Measurements from ENCODE around the gene CMTM4.

The CMTM4 gene

DNA sequence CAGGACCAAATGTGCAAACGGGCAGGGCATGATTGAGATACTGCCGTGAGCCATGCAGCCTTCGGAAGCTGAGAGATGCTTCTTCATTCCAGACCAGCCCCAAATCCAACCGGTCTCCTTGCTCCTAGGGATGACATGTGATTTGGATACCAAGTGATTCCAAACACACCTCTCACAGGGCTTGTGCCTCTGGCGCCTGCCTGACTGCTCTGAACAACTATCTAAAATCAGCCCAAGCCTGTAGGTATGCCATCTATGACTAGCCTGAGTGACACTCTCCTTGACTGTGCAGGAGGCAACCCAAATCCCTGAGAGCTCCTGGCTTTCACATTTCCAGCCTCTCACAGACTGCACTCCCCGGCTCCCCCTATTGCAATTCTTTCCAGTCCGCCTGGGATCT, 34.6 kb upstream of the CMTM4 start:
- H3K9me3 ChIP-seq (ENCODE audit: low read depth, low read length): no peaks in the 10 kb centered on the region
- TF ChIP-seq POLR2AphosphoS5 (IDR thresholded peaks at IDR 0.05; ENCODE audit: borderline replicate concordance, low read depth, low read length) (no peak), EZH2 (IDR thresholded peaks at IDR 0.05) (no peak), FOXP2 (optimal IDR thresholded peaks at IDR 0.05; ENCODE audit: control extremely low read depth, extremely low read length, insufficient read depth) (no peak)
- no peak overlapping the region for H3K27ac ChIP-seq
- H3K36me3 ChIP-seq (ENCODE audit: insufficient read depth, low read length): peaks cover 45% of the 10 kb centered on the region
- H3K4me3 ChIP-seq: no peak overlapping the region
- no peak overlapping the region for H3K9ac ChIP-seq (ENCODE audit: insufficient read length)
- no peak for DNase-seq (ENCODE audit: low read depth, low spot score)

DNA sequence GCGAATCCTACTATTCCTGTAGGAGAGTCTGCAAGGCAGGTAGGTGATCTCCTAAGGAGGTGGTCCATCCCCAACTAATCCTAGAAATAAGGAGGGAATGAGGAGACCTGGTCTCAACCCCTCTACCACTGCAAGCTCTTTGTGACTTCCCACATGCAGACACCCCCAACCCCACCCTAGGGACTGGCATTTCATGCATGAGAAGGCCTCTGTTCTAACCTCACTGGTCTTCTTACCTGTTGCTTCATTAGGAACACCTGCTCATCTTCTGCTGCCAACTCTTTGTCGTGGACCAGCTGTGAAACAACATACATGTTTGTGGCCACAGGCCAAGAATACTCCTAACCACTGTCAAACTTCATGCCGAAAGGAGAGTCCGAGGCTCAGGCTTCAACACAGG, 32.3 kb upstream of the CMTM4 start:
- H3K9ac ChIP-seq (ENCODE audit: insufficient read length): no peak overlapping the region
- H3K4me3 ChIP-seq: no peak overlapping the region
- TF ChIP-seq EZH2 (IDR thresholded peaks at IDR 0.05) (no peak), FOXP2 (optimal IDR thresholded peaks at IDR 0.05; ENCODE audit: control extremely low read depth, extremely low read length, insufficient read depth) (no peak), POLR2AphosphoS5 (IDR thresholded peaks at IDR 0.05; ENCODE audit: borderline replicate concordance, low read depth, low read length) (no peak)
- no peak for DNase-seq (ENCODE audit: low read depth, low spot score)
- peaks cover 46% of the 10 kb centered on the region for H3K36me3 ChIP-seq (ENCODE audit: insufficient read depth, low read length)
- H3K27ac ChIP-seq: no peak overlapping the region
- H3K9me3 ChIP-seq (ENCODE audit: low read depth, low read length): no peaks in the 10 kb centered on the region

DNA sequence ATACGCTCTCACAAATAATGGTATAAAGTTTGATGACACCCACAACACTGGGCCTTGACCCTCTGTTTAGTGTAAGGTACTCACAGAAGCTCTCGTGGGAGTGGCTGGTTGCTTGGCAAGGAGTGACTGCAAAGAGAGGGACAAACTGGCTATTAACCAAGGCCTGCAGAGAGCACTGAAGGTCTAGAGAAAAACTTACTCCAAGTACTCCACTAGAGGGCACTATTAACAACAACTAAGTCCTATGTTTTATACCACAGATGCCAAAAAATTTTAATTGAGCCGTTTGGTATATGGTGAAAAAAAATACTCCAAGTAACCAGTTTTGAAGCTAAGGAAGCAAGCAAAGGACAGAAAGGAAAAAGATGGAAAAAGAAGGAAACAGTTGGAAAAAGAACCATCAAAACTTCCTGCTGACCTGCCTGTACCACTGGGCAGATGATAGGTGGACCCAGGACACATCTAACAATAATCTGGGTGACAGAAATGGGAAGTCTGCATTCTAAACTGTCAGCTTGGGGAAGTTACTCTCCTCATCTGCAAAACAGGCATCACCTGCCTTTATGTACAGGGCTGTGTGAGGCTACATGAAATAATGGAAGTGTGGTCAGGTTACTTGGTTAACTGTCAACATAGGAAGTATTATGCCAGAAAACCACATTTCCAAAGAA, 31.7 kb upstream of the CMTM4 start:
- no peak for DNase-seq (ENCODE audit: low read depth, low spot score)
- H3K36me3 ChIP-seq (ENCODE audit: insufficient read depth, low read length): peaks cover 49% of the 10 kb centered on the region
- no peak overlapping the region for H3K27ac ChIP-seq

DNA sequence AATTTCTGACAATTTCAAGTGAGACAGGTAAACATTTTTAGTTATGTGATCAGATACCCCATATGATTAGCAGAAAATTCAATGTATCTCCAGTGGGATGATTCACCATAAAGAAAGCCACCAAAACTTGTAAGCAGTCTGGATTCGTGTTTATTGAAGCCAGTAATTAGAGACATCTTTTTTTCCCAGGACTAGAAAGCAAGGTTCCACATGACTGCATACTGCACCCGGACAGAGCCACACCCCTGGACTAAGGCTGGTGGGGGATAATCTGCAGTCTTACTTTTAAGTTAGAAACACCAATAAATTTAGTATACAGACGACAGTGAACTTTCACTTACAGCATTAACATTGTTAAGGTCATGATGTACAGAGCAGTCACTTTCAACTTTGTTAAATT, 24.2 kb upstream of the CMTM4 start:
- Histone ChIP-seq H3K9ac (ENCODE audit: insufficient read length) (no peak overlapping the region), H3K36me3 (ENCODE audit: insufficient read depth, low read length) (peaks cover 20% of the 10 kb centered on the region), H3K9me3 (ENCODE audit: low read depth, low read length) (no peaks in the 10 kb centered on the region), H3K4me3 (no peak overlapping the region), H3K27ac (no peak overlapping the region)
- TF ChIP-seq POLR2AphosphoS5 (IDR thresholded peaks at IDR 0.05; ENCODE audit: borderline replicate concordance, low read depth, low read length) (no peak), FOXP2 (optimal IDR thresholded peaks at IDR 0.05; ENCODE audit: control extremely low read depth, extremely low read length, insufficient read depth) (no peak), EZH2 (IDR thresholded peaks at IDR 0.05) (no peak)
- no peak for DNase-seq (ENCODE audit: low read depth, low spot score)

More for the DNA sequence above, 31.7 kb upstream of the CMTM4 start:
- Histone ChIP-seq H3K4me3 (no peak overlapping the region), H3K9ac (ENCODE audit: insufficient read length) (no peak overlapping the region), H3K9me3 (ENCODE audit: low read depth, low read length) (no peaks in the 10 kb centered on the region)
- TF ChIP-seq EZH2 (IDR thresholded peaks at IDR 0.05) (no peak), POLR2AphosphoS5 (IDR thresholded peaks at IDR 0.05; ENCODE audit: borderline replicate concordance, low read depth, low read length) (no peak), FOXP2 (optimal IDR thresholded peaks at IDR 0.05; ENCODE audit: control extremely low read depth, extremely low read length, insufficient read depth) (no peak)

DNA sequence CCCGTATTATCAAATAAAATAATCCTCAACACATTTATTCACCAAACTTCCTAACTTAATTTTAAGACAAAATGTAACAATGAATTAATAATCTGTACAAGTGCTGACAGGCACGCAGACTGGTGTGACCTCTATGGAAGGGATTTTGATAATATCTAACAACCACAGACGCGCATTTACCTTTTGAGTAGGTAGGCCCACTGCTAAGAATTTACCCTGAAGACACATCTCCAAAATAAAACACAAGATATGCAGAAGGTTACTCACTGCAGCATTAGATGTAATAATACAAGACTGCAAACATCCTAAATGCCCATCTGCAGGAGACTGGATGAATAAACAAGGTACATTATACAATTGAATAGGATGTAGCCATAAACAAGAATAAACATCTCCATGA, 22.7 kb upstream of the CMTM4 start:
- H3K36me3 ChIP-seq (ENCODE audit: insufficient read depth, low read length): peaks cover 13% of the 10 kb centered on the region; the same call in 1 of the 2 replicates
- TF ChIP-seq EZH2 (IDR thresholded peaks at IDR 0.05) (no peak), POLR2AphosphoS5 (IDR thresholded peaks at IDR 0.05; ENCODE audit: borderline replicate concordance, low read depth, low read length) (no peak), FOXP2 (optimal IDR thresholded peaks at IDR 0.05; ENCODE audit: control extremely low read depth, extremely low read length, insufficient read depth) (no peak)

DNA sequence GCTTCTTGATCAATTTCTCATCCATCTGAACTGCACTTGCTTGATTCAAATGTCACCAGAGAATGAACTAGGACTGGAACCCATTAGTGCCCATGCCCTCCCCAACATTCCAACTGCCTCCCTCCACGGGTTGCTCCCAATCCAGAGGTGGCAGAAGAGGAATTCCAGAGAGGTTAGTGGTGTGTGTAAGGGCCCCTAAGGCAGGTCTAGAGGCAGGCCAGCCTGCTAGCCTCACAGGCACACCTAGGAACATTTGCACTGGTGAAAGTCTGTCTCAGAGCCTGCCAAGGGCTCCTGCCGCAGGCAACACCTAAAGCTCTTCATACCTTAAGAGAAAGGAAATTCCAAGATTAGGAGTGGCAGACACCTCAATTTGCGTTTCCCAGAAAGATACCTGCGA, 21.2 kb upstream of the CMTM4 start:
- H3K36me3 ChIP-seq (ENCODE audit: insufficient read depth, low read length): no peaks in the 10 kb centered on the region
- H3K9me3 ChIP-seq (ENCODE audit: low read depth, low read length): no peaks in the 10 kb centered on the region
- no peak overlapping the region for H3K4me3 ChIP-seq
- DNase-seq (ENCODE audit: low read depth, low spot score): no peak
- H3K9ac ChIP-seq (ENCODE audit: insufficient read length): no peak overlapping the region
- TF ChIP-seq FOXP2 (optimal IDR thresholded peaks at IDR 0.05; ENCODE audit: control extremely low read depth, extremely low read length, insufficient read depth): no peak
- no peak for TF ChIP-seq POLR2AphosphoS5 (IDR thresholded peaks at IDR 0.05; ENCODE audit: borderline replicate concordance, low read depth, low read length)
- TF ChIP-seq EZH2 (IDR thresholded peaks at IDR 0.05): no peak
- no peak overlapping the region for H3K27ac ChIP-seq

More for the DNA sequence above, 22.7 kb upstream of the CMTM4 start:
- Histone ChIP-seq H3K27ac (no peak overlapping the region), H3K4me3 (no peak overlapping the region), H3K9ac (ENCODE audit: insufficient read length) (no peak overlapping the region), H3K9me3 (ENCODE audit: low read depth, low read length) (no peaks in the 10 kb centered on the region)
- no peak for DNase-seq (ENCODE audit: low read depth, low spot score)

DNA sequence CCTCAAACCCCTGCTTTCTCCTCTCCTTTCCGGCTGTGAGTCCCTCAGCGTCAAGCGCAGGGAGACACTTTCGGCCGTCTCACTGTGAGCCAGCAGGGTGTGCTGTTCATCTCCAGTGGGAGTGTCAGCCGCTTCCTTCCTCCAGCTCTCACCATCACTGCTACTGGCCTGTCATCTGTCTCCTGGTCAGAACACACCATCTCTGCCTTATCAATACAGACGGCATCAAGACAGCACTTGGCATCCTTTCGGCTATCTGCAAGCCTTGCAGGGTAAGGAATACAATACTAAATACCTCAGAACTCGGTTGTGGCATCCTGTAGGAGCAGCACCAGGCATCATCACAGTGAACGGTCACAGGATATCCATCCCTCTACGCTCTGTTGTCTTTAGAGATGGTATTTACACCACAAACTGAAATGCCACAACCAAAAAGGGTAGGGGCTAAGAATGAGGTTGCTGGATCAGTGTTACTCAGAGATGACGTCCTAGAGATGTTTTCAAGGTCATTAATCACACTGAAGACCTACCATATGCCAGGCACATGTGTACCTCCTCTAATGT, 20.7 kb upstream of the CMTM4 start:
- no peaks in the 10 kb centered on the region for H3K9me3 ChIP-seq (ENCODE audit: low read depth, low read length)
- no peak for DNase-seq (ENCODE audit: low read depth, low spot score)
- TF ChIP-seq POLR2AphosphoS5 (IDR thresholded peaks at IDR 0.05; ENCODE audit: borderline replicate concordance, low read depth, low read length): no peak
- TF ChIP-seq FOXP2 (optimal IDR thresholded peaks at IDR 0.05; ENCODE audit: control extremely low read depth, extremely low read length, insufficient read depth): no peak

DNA sequence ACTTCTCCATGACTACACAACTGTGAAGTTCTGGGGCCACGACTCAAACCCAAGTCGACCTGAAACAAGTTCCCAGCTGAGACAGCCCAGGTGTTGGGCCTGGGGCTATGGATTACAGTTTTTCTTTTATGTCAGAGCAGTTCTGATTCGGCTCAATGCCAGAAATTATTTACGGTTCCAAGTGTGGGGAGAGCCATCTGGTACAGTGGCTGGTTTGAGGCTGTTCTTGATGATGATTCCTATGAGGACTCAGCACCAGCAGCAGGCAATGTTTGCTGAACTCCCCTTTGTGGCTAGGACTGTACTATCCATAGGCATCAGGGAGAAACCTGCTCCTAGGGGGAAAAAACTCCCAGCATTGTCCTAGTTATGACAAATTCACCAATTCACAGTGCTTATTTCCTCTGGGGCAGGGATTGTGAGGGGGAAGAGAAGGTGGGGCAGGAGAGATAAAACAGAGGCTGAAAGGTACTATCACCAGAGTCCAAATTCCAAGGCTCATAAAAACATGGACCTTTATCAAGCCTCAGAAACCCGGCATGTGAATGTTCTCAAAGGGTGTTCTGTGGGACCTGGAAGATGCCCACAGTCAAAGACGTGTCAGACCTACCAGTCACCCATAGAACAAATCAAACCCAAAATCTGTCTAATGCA, 18.2 kb upstream of the CMTM4 start:
- Histone ChIP-seq H3K4me3 (no peak overlapping the region), H3K9me3 (ENCODE audit: low read depth, low read length) (no peaks in the 10 kb centered on the region), H3K9ac (ENCODE audit: insufficient read length) (no peak overlapping the region), H3K27ac (no peak overlapping the region), H3K36me3 (ENCODE audit: insufficient read depth, low read length) (no peaks in the 10 kb centered on the region)
- TF ChIP-seq POLR2AphosphoS5 (IDR thresholded peaks at IDR 0.05; ENCODE audit: borderline replicate concordance, low read depth, low read length): no peak
- TF ChIP-seq FOXP2 (optimal IDR thresholded peaks at IDR 0.05; ENCODE audit: control extremely low read depth, extremely low read length, insufficient read depth): no peak
- TF ChIP-seq EZH2 (IDR thresholded peaks at IDR 0.05): no peak
- DNase-seq (ENCODE audit: low read depth, low spot score): no peak

More for the DNA sequence above, 20.7 kb upstream of the CMTM4 start:
- H3K36me3 ChIP-seq (ENCODE audit: insufficient read depth, low read length): no peaks in the 10 kb centered on the region
- no peak overlapping the region for H3K27ac ChIP-seq
- no peak overlapping the region for H3K4me3 ChIP-seq
- no peak overlapping the region for H3K9ac ChIP-seq (ENCODE audit: insufficient read length)

All from SK-N-MC (cell line).